Measurements from ENCODE around the gene TOMM70.

The TOMM70 gene

GRCh38 chr3:100396967-100397366, 3.9 kb downstream of the TOMM70 start:
- Histone ChIP-seq H3K36me3 (ENCODE audit: control insufficient read depth in 2 of 2, insufficient read depth in 2 of 2, low read length in 2 of 2) (no peaks in the 10 kb centered on the region), H3K4me3 (ENCODE audit: low read length in 2 of 2) (no peak overlapping the region), H3K27me3 (ENCODE audit: control insufficient read depth in 1 of 2, insufficient read depth in 2 of 2, low read length in 2 of 2) (no peaks in the 10 kb centered on the region), H3K9ac (ENCODE audit: low read length in 2 of 2) (no peak overlapping the region), H3K27ac (ENCODE audit: low read length) (no peak overlapping the region), H3K9me3 (ENCODE audit: control insufficient read depth in 2 of 2, low read length in 2 of 2) (no peaks in the 10 kb centered on the region), H3K4me1 (ENCODE audit: control insufficient read depth, insufficient read depth, low read length) (peaks cover 14% of the 10 kb centered on the region)

- H3K4me3 ChIP-seq (ENCODE audit: low read length in 2 of 2) = no peak overlapping the region
- no peaks in the 10 kb centered on the region for H3K27me3 ChIP-seq (ENCODE audit: control insufficient read depth in 1 of 2, insufficient read depth in 2 of 2, low read length in 2 of 2)
- H3K9ac ChIP-seq (ENCODE audit: low read length in 2 of 2) = no peak overlapping the region
- no peaks in the 10 kb centered on the region for H3K9me3 ChIP-seq (ENCODE audit: control insufficient read depth in 2 of 2, low read length in 2 of 2)
- no peak overlapping the region for H3K27ac ChIP-seq (ENCODE audit: low read length)
- H3K36me3 ChIP-seq (ENCODE audit: control insufficient read depth in 2 of 2, insufficient read depth in 2 of 2, low read length in 2 of 2) = no peaks in the 10 kb centered on the region
- peaks cover 14% of the 10 kb centered on the region for H3K4me1 ChIP-seq (ENCODE audit: control insufficient read depth, insufficient read depth, low read length)
Measured at GRCh38 chr3:100395679-100396431, 5.0 kb downstream of the TOMM70 start.

GRCh38 chr3:100389025-100389424, 11.9 kb downstream of the TOMM70 start:
- H3K27me3 ChIP-seq (ENCODE audit: control insufficient read depth in 1 of 2, insufficient read depth in 2 of 2, low read length in 2 of 2) = no peaks in the 10 kb centered on the region
- H3K9ac ChIP-seq (ENCODE audit: low read length in 2 of 2) = no peak overlapping the region
- H3K4me3 ChIP-seq (ENCODE audit: low read length in 2 of 2) = no peak overlapping the region
- no peaks in the 10 kb centered on the region for H3K36me3 ChIP-seq (ENCODE audit: control insufficient read depth in 2 of 2, insufficient read depth in 2 of 2, low read length in 2 of 2)
- H3K9me3 ChIP-seq (ENCODE audit: control insufficient read depth in 2 of 2, low read length in 2 of 2) = peaks cover 0 to 3% of the 10 kb centered on the region in 2 donors
- H3K27ac ChIP-seq (ENCODE audit: low read length) = no peak overlapping the region
- H3K4me1 ChIP-seq (ENCODE audit: control insufficient read depth, insufficient read depth, low read length) = peaks cover 5% of the 10 kb centered on the region

- H3K27ac ChIP-seq (ENCODE audit: low read length) = no peak overlapping the region
- H3K36me3 ChIP-seq (ENCODE audit: control insufficient read depth in 2 of 2, insufficient read depth in 2 of 2, low read length in 2 of 2) = peaks cover 0 to 5% of the 10 kb centered on the region in 2 donors
- H3K9ac ChIP-seq (ENCODE audit: low read length in 2 of 2) = no peak overlapping the region
- no peaks in the 10 kb centered on the region for H3K27me3 ChIP-seq (ENCODE audit: control insufficient read depth in 1 of 2, insufficient read depth in 2 of 2, low read length in 2 of 2)
- H3K4me1 ChIP-seq (ENCODE audit: control insufficient read depth, insufficient read depth, low read length) = peaks cover 5% of the 10 kb centered on the region
- H3K9me3 ChIP-seq (ENCODE audit: control insufficient read depth in 2 of 2, low read length in 2 of 2) = peaks cover 0 to 3% of the 10 kb centered on the region in 2 donors
- H3K4me3 ChIP-seq (ENCODE audit: low read length in 2 of 2) = no peak overlapping the region
Measured at GRCh38 chr3:100386437-100387074, 14.3 kb downstream of the TOMM70 start.

GRCh38 chr3:100384733-100385525, 16.0 kb downstream of the TOMM70 start:
- peaks cover 5% of the 10 kb centered on the region for H3K4me1 ChIP-seq (ENCODE audit: control insufficient read depth, insufficient read depth, low read length)
- peaks cover 5 to 11% of the 10 kb centered on the region in 2 donors for H3K36me3 ChIP-seq (ENCODE audit: control insufficient read depth in 2 of 2, insufficient read depth in 2 of 2, low read length in 2 of 2)
- no peak overlapping the region for H3K27ac ChIP-seq (ENCODE audit: low read length)
- H3K9me3 ChIP-seq (ENCODE audit: control insufficient read depth in 2 of 2, low read length in 2 of 2) = peaks cover 0 to 3% of the 10 kb centered on the region in 2 donors
- H3K27me3 ChIP-seq (ENCODE audit: control insufficient read depth in 1 of 2, insufficient read depth in 2 of 2, low read length in 2 of 2) = no peaks in the 10 kb centered on the region
- no peak overlapping the region for H3K4me3 ChIP-seq (ENCODE audit: low read length in 2 of 2)
- H3K9ac ChIP-seq (ENCODE audit: low read length in 2 of 2) = no peak overlapping the region

GRCh38 chr3:100376301-100376700, 24.6 kb downstream of the TOMM70 start:
- Histone ChIP-seq H3K9ac (ENCODE audit: low read length in 2 of 2) (no peak overlapping the region), H3K4me1 (ENCODE audit: control insufficient read depth, insufficient read depth, low read length) (no peaks in the 10 kb centered on the region), H3K27ac (ENCODE audit: low read length) (no peak overlapping the region), H3K9me3 (ENCODE audit: control insufficient read depth in 2 of 2, low read length in 2 of 2) (no peaks in the 10 kb centered on the region), H3K27me3 (ENCODE audit: control insufficient read depth in 1 of 2, insufficient read depth in 2 of 2, low read length in 2 of 2) (no peaks in the 10 kb centered on the region), H3K36me3 (ENCODE audit: control insufficient read depth in 2 of 2, insufficient read depth in 2 of 2, low read length in 2 of 2) (peaks cover 23 to 26% of the 10 kb centered on the region in 2 donors), H3K4me3 (ENCODE audit: low read length in 2 of 2) (no peak overlapping the region)

- Histone ChIP-seq H3K9me3 (ENCODE audit: control insufficient read depth in 2 of 2, low read length in 2 of 2) (no peaks in the 10 kb centered on the region), H3K9ac (ENCODE audit: low read length in 2 of 2) (no peak overlapping the region), H3K27ac (ENCODE audit: low read length) (no peak overlapping the region), H3K4me1 (ENCODE audit: control insufficient read depth, insufficient read depth, low read length) (no peaks in the 10 kb centered on the region), H3K4me3 (ENCODE audit: low read length in 2 of 2) (no peak overlapping the region), H3K36me3 (ENCODE audit: control insufficient read depth in 2 of 2, insufficient read depth in 2 of 2, low read length in 2 of 2) (peaks cover 23 to 24% of the 10 kb centered on the region in 2 donors), H3K27me3 (ENCODE audit: control insufficient read depth in 1 of 2, insufficient read depth in 2 of 2, low read length in 2 of 2) (no peaks in the 10 kb centered on the region)
Measured at GRCh38 chr3:100374521-100374920, 26.4 kb downstream of the TOMM70 start.

- H3K4me1 ChIP-seq (ENCODE audit: control insufficient read depth, insufficient read depth, low read length) = no peaks in the 10 kb centered on the region
- H3K9ac ChIP-seq (ENCODE audit: low read length in 2 of 2) = no peak overlapping the region
- H3K4me3 ChIP-seq (ENCODE audit: low read length in 2 of 2) = no peak overlapping the region
- peaks cover 29 to 37% of the 10 kb centered on the region in 2 donors for H3K36me3 ChIP-seq (ENCODE audit: control insufficient read depth in 2 of 2, insufficient read depth in 2 of 2, low read length in 2 of 2)
- no peaks in the 10 kb centered on the region for H3K9me3 ChIP-seq (ENCODE audit: control insufficient read depth in 2 of 2, low read length in 2 of 2)
- no peak overlapping the region for H3K27ac ChIP-seq (ENCODE audit: low read length)
- H3K27me3 ChIP-seq (ENCODE audit: control insufficient read depth in 1 of 2, insufficient read depth in 2 of 2, low read length in 2 of 2) = no peaks in the 10 kb centered on the region
Measured at GRCh38 chr3:100370756-100371155, 30.1 kb downstream of the TOMM70 start.

- Histone ChIP-seq H3K9ac (ENCODE audit: low read length in 2 of 2) (no peak overlapping the region), H3K9me3 (ENCODE audit: control insufficient read depth in 2 of 2, low read length in 2 of 2) (no peaks in the 10 kb centered on the region), H3K36me3 (ENCODE audit: control insufficient read depth in 2 of 2, insufficient read depth in 2 of 2, low read length in 2 of 2) (peaks cover 26 to 48% of the 10 kb centered on the region in 2 donors), H3K27me3 (ENCODE audit: control insufficient read depth in 1 of 2, insufficient read depth in 2 of 2, low read length in 2 of 2) (no peaks in the 10 kb centered on the region), H3K4me1 (ENCODE audit: control insufficient read depth, insufficient read depth, low read length) (no peaks in the 10 kb centered on the region), H3K27ac (ENCODE audit: low read length) (no peak overlapping the region), H3K4me3 (ENCODE audit: low read length in 2 of 2) (no peak overlapping the region)
Measured at GRCh38 chr3:100368441-100368840, 32.4 kb downstream of the TOMM70 start.

GRCh38 chr3:100366424-100366823, 34.5 kb downstream of the TOMM70 start:
- Histone ChIP-seq H3K4me3 (ENCODE audit: low read length in 2 of 2) (no peak overlapping the region), H3K9me3 (ENCODE audit: control insufficient read depth in 2 of 2, low read length in 2 of 2) (no peaks in the 10 kb centered on the region), H3K4me1 (ENCODE audit: control insufficient read depth, insufficient read depth, low read length) (no peaks in the 10 kb centered on the region), H3K36me3 (ENCODE audit: control insufficient read depth in 2 of 2, insufficient read depth in 2 of 2, low read length in 2 of 2) (peaks cover 24 to 43% of the 10 kb centered on the region in 2 donors), H3K9ac (ENCODE audit: low read length in 2 of 2) (no peak overlapping the region), H3K27ac (ENCODE audit: low read length) (no peak overlapping the region), H3K27me3 (ENCODE audit: control insufficient read depth in 1 of 2, insufficient read depth in 2 of 2, low read length in 2 of 2) (no peaks in the 10 kb centered on the region)

All from stomach smooth muscle (tissue), 2 donors.